Right lobe of liver (tissue), 6 donors: ENCODE measurements around the gene ITPR1. TPM values are rescaled to one million over a fixed set of nuclear protein-coding genes. Genes with fewer than 3 reads are reported as not detected.

Experiments used
- ATAC-seq, 4 donors: fragments of 200-7000 bp; cut with Tn5 transposase; one replicate each; pipeline ENCODE4 v1.9.1; 2020; ENCODE audit warnings: mild to moderate bottlenecking in 4 of 4, moderate library complexity in 4 of 4
- DNase-seq, 3 donors: peaks; one replicate each; pipeline ENCODE4 v3.0.0-alpha.2; 2020
- H3K27ac ChIP-seq, 3 donors: fragments of 200-600 bp; one replicate each; pipeline ENCODE4 v1.8.0; 2022
- H3K27me3 ChIP-seq, 2 donors: fragments of 200-600 bp; one replicate each; pipeline ENCODE4 v1.8.0; 2022
- H3K36me3 ChIP-seq, 4 donors: fragments of 200-600 bp; sonication (generic) in 1 of 4; one replicate each; pipeline versions ENCODE4 v1.5.1 to v1.8.0; 2017 to 2022; ENCODE audit warnings: control low read depth in 1 of 4
- H3K4me1 ChIP-seq, 4 donors: fragments of 200-600 bp; sonication (generic) in 1 of 4; one replicate each; pipeline versions ENCODE4 v1.5.1 to v1.8.0; 2017 to 2022; ENCODE audit warnings: control low read depth in 1 of 4
- H3K4me3 ChIP-seq, 3 donors: fragments of 200-600 bp; one replicate each; pipeline ENCODE4 v1.8.0; 2022
- H3K9me3 ChIP-seq, 4 donors: fragments of 200-600 bp; sonication (generic) in 1 of 4; one replicate each; pipeline versions ENCODE4 v1.5.1 to v1.8.0; 2017 to 2022; ENCODE audit warnings: control low read depth in 1 of 4
- CTCF ChIP-seq, 4 donors: fragments of 200-600 bp in 3 of 4; fragments of 450-650 bp in 1 of 4; IDR thresholded peaks; one replicate each; pipeline versions ENCODE4 v1.5.1 to v1.8.0; 2016 to 2022; ENCODE audit warnings: antibody characterized with exemption in 4 of 4, mild to moderate bottlenecking in 2 of 4
- POLR2A ChIP-seq: fragments of 450-650 bp; IDR thresholded peaks from one replicate; pipeline ENCODE4 v1.6.1; 2017; ENCODE audit warnings: antibody characterized with exemption, mild to moderate bottlenecking
- whole genome bisulfite sequencing: methylation state at CpG from one replicate; pipeline ENCODE4 v1.1.6; 2018; ENCODE audit warnings: low coverage, low lambda C conversion rate; ENCODE audit not compliant: insufficient coverage; ENCODE audit errors: missing lambda C conversion rate; 5-methylcytosine and 5-hydroxymethylcytosine counted together
- intact Hi-C, 2 donors: fragments of 100-400 bp; cut with DNase I; formaldehyde crosslinking; loops; one replicate each; pipeline versions ENCODE4 v1.11.2 to v1.14.1; 2022
- total RNA-seq, 6 experiments: library from RNA; depleted of rRNA in 2 of 6; stranded (reverse); fragments of >200 nt in 2 of 6; fragmentation: NEBNext Ultra II Directional in 3 of 6; extraction: Animal tissue kit (Norgen Biotek cat#: 25700) in 3 of 6; gene quantifications; one replicate each; pipeline versions ENCODE4 v1.1.0 to v1.2.4, GENCODE V29; 2016 to 2023
- donor health status: DM: no; HTN: yes; CAD: no.
- donor health status: DM: no; HTN: no; CAD: no.
- donor health status: DM: no; HTN: no; CAD: no.
- donor health status: DM: no; HTN: yes; CAD: no.
- donor health status: DM: no; HTN: yes; CAD: no.

ITPR1 gene
- total RNA-seq, 6 experiments from 2014 or later, result 6.5 to 16.2 (median 11.5) TPM

DNA sequence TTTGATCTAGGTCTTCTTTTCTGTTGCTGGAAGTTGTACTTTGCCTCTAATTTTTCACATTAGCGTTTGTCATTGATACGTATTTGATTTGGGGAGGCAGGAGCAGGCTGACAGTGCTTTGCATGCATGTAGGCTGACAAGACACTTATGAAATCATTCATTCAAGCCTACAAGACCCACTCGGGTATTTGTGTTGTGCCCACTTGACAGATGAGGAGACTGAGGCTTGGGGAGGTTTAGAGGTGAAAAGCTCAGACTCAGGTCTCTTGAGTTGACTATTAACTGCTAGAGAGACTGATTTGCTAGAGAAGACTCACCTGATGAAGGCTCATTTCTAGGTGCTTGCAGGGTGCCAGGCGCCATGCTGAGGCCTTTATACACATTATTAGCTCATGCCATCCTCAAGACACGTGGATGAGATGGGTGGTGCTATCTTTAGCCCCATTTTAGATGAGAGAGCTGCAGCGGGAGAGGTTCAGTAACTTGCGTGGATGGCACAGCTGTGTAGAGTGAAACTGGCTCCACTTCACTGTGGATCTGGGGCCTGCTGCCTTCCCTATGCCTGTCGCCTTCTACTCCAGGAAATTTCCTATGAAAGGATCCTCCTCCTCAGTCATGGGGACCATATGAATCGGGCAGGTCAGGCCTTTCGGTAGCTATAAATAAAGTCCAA lies 192.7 kb downstream of the ITPR1 start:
- WGBS, result 93% methylated on average over 6 of the region's 10 CpGs
- TF ChIP-seq POLR2A (no peak), CTCF (IDR thresholded peaks at IDR 0.05) (no peak)
- H3K9me3 ChIP-seq, result no peaks in the 10 kb centered on the region
- no peak for ATAC-seq
- no peak overlapping the region for H3K27ac ChIP-seq
- intact Hi-C loops, result no loop called here
- DNase-seq, result no peak
- no peaks in the 10 kb centered on the region for H3K27me3 ChIP-seq
- H3K4me1 ChIP-seq, result no peaks in the 10 kb centered on the region
- peaks cover 0 to 5% (median 0%) of the 10 kb centered on the region in 4 donors for H3K36me3 ChIP-seq
- H3K4me3 ChIP-seq, result no peak overlapping the region

- H3K36me3 ChIP-seq, result peaks cover 0 to 5% (median 0%) of the 10 kb centered on the region in 4 donors
- H3K4me1 ChIP-seq, result no peaks in the 10 kb centered on the region
- DNase-seq (no peak), ATAC-seq (no peak)
- H3K27ac ChIP-seq, result no peak overlapping the region
- TF ChIP-seq POLR2A, result no peak
- no peak for TF ChIP-seq CTCF (IDR thresholded peaks at IDR 0.05)
- no peaks in the 10 kb centered on the region for H3K9me3 ChIP-seq
- no peaks in the 10 kb centered on the region for H3K27me3 ChIP-seq
- WGBS, result 100% methylated on average over 1 of the region's 4 CpGs
- intact Hi-C loops, result no loop called here
- no peak overlapping the region for H3K4me3 ChIP-seq
Observed at GRCh38 chr3:4686619-4687018, 193.5 kb downstream of the ITPR1 start.

DNA sequence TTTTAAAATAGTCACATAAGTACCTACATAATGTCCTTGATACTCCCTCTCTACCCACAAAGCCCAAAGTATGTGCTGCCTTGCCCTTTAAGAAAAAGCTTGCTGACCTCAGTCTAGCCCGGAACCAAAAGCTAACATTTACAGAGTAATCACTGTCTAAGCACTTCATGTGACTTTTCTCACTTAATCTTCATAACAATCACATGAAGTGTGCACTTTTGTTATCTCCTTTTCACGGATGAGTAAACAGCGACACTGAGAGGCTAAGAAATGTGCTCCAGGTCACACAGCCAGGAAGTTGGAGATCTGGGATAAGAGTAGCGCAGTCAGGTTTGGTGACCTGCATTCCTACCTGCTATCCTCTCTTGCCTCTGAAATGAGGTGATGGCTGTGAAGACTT lies 194.0 kb downstream of the ITPR1 start:
- Histone ChIP-seq H3K9me3 (no peaks in the 10 kb centered on the region), H3K36me3 (peaks cover 0 to 5% (median 0%) of the 10 kb centered on the region in 4 donors), H3K27me3 (no peaks in the 10 kb centered on the region), H3K4me3 (no peak overlapping the region), H3K4me1 (no peaks in the 10 kb centered on the region), H3K27ac (no peak overlapping the region)
- peak in 3 of 4 donors; percentile 33 to 76 (median 58) for ATAC-seq
- intact Hi-C loops, result no loop called here
- WGBS, result 47% methylated on average over 4 of the region's 4 CpGs
- TF ChIP-seq POLR2A, result no peak
- TF ChIP-seq CTCF (IDR thresholded peaks at IDR 0.05), result no peak
- no peak for DNase-seq

- DNase-seq (no peak), ATAC-seq (no peak)
- no peak for TF ChIP-seq CTCF (IDR thresholded peaks at IDR 0.05)
- TF ChIP-seq POLR2A, result no peak
- Histone ChIP-seq H3K36me3 (peaks cover 0 to 5% (median 0%) of the 10 kb centered on the region in 4 donors), H3K4me1 (peaks cover 0 to 4% (median 0%) of the 10 kb centered on the region in 4 donors), H3K4me3 (no peak overlapping the region), H3K27ac (no peak overlapping the region), H3K9me3 (no peaks in the 10 kb centered on the region), H3K27me3 (no peaks in the 10 kb centered on the region)
- intact Hi-C loops, result no loop called here
- WGBS, result 90% methylated on average over 5 of the region's 5 CpGs
Observed at GRCh38 chr3:4687596-4687995, 194.4 kb downstream of the ITPR1 start.
